ENCODE data around the gene LRP1B.

DNA sequence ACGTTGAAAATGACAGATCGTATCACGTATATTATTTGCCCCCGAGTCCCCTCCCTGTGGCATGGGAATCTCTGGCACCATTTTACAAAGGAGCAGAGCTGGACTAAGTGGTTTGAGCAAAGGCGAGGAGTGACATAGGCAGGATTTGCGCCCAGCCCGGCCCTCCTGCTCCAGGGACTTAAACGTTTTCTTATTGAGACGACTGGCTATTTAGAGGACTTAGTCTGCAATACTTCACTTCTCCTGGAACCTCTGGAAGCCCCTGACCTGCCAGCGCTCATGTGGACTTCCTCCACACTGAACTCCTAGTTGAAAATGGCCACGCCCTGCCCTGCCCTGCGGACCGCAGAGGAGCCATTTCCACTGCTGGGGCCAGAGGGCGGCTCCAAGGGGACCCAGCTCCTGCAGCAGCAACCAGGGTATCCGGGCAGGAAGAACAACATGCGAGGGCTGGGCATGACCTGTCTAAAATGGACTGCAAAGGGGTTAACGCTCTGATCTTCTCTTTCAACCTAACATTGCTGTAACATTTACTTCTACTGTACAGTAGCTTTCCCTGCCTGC is 690.7 kb downstream of the LRP1B start:
- TF ChIP-seq, protein P1, sequence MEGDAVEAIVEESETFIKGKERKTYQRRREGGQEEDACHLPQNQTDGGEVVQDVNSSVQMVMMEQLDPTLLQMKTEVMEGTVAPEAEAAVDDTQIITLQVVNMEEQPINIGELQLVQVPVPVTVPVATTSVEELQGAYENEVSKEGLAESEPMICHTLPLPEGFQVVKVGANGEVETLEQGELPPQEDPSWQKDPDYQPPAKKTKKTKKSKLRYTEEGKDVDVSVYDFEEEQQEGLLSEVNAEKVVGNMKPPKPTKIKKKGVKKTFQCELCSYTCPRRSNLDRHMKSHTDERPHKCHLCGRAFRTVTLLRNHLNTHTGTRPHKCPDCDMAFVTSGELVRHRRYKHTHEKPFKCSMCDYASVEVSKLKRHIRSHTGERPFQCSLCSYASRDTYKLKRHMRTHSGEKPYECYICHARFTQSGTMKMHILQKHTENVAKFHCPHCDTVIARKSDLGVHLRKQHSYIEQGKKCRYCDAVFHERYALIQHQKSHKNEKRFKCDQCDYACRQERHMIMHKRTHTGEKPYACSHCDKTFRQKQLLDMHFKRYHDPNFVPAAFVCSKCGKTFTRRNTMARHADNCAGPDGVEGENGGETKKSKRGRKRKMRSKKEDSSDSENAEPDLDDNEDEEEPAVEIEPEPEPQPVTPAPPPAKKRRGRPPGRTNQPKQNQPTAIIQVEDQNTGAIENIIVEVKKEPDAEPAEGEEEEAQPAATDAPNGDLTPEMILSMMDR (IDR thresholded peaks at IDR 0.05): no peak
- TF ChIP-seq POLR2AphosphoS5 (IDR thresholded peaks at IDR 0.05; ENCODE audit: insufficient read depth in 1 of 2, low read depth in 1 of 2) (no peak), POLR2A (IDR thresholded peaks at IDR 0.05) (no peak)

Measured in vagina (tissue), 2 donors.